ENCODE data around the gene SUSD3. TPM values are rescaled to one million over a fixed set of nuclear protein-coding genes. Genes with fewer than 3 reads are reported as not detected.
A peak's percentile ranks its signal among the peaks of the same experiment; 100 is the strongest.

SUSD3 gene
- total RNA-seq, 1 donor from 2014 or later, result not detected

DNA sequence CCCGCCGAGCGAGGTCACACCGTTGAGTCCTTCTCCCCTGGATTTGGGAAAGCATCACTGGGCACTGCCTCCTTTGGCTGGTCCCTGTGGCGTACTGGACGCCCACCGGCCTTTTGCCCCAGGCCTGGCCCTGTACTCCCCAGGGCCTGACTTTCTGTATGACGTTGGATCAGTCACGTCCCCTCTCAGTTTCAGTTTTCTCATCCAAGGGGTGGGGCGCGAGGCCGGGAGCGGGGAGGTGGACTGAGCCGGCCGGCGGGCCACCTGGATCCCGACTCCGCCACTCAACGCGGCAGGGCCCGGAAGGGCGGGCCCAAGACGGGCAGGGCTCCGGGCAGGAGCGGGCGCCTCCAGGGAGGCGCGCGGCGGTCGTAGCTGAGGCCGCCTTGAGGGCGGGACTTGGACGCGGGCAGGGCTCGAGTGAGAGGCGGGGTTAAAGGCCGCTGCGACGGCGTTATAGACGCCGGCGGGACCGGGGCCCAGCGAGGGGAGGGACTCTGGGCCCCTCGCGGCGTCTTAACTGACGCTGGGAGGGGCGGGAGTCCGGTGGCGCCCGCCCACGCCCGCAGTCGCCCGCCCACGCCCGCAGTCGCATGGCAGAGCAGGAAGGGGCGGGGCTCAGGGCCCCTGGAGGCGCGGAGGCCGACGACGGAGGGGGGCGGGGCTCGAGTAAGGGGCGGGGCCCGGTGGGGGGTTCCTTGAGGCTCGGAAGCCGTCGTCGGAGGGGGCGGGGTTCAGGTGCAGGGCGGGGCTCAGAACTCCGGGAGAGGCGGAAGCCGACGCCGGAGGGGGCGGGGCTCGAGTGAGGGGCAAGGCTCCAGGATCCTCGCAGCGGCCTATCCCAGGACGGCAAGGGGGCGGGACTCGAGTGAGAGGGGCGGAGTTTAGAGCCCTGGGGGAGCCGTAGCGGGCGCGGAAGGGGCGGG, 37.0 kb downstream of the SUSD3 start:
- Mint-ChIP-seq H3K36me3 (ENCODE audit: low read depth) (peaks cover 2% of the 10 kb centered on the region), H3K9me3 (peaks cover under 1% of the 10 kb centered on the region), H3K4me3 (peak overlapping the region; percentile 80), H3K27me3 (ENCODE audit: low read depth) (no peaks in the 10 kb centered on the region), H3K4me1 (peaks cover 41% of the 10 kb centered on the region), H3K27ac (ENCODE audit: unreplicated experiment) (no peak overlapping the region)
- TF ChIP-seq, protein P1, sequence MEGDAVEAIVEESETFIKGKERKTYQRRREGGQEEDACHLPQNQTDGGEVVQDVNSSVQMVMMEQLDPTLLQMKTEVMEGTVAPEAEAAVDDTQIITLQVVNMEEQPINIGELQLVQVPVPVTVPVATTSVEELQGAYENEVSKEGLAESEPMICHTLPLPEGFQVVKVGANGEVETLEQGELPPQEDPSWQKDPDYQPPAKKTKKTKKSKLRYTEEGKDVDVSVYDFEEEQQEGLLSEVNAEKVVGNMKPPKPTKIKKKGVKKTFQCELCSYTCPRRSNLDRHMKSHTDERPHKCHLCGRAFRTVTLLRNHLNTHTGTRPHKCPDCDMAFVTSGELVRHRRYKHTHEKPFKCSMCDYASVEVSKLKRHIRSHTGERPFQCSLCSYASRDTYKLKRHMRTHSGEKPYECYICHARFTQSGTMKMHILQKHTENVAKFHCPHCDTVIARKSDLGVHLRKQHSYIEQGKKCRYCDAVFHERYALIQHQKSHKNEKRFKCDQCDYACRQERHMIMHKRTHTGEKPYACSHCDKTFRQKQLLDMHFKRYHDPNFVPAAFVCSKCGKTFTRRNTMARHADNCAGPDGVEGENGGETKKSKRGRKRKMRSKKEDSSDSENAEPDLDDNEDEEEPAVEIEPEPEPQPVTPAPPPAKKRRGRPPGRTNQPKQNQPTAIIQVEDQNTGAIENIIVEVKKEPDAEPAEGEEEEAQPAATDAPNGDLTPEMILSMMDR (conservative IDR thresholded peaks at IDR 0.05), result no peak
- peak; percentile 100 for DNase-seq (ENCODE audit: low read depth, low spot score)

DNA sequence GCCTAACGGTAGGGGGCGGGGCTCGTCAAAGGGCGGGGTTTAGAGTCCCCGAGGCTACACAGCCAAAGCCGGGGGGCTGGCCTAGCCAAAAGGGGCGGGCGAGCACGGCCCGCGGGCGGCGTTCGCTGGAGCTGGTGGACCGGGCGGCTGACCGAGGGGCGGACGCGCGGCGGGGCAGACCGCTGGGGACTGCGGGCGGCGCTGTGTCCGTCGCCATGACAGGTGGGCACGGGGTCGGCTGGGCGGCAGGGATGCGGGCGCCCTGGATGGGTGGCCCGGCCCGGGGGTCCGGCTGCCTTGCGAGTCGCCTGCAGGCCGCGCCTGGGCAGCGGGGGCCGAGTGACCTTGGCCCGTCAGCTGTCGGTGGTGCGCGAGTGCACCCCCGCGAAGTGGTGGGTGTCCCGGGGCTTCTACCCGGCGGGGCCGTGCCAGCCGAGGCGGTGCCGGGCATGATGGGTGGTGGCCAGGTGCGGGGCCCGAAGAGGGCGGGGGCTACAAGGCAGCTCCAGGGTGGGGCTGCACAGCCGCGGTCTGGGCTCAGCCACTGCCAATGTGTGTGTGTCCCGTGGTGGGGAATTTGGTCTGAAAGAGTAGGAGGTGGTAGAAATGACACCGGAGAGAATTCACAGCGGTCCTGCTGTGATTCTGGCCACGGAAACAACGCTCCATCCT, 37.8 kb downstream of the SUSD3 start, which contains the start of gene CARD19:
Gene CARD19 (plus strand): TSS at position 87 of the 672 bp plus-strand sequence. CDS start 129 bp downstream, at position 216.
- Mint-ChIP-seq H3K9me3 (peaks cover 4% of the 10 kb centered on the region), H3K4me1 (peaks cover 39% of the 10 kb centered on the region), H3K27me3 (ENCODE audit: low read depth) (no peaks in the 10 kb centered on the region), H3K36me3 (ENCODE audit: low read depth) (peaks cover 5% of the 10 kb centered on the region), H3K27ac (ENCODE audit: unreplicated experiment) (peak within 1 kb of the TSS; percentile 12), H3K4me3 (peak within 1 kb of the TSS; percentile 92)
- no peak for DNase-seq (ENCODE audit: low read depth, low spot score)
- TF ChIP-seq, protein P1 (conservative IDR thresholded peaks at IDR 0.05), result no peak

DNA sequence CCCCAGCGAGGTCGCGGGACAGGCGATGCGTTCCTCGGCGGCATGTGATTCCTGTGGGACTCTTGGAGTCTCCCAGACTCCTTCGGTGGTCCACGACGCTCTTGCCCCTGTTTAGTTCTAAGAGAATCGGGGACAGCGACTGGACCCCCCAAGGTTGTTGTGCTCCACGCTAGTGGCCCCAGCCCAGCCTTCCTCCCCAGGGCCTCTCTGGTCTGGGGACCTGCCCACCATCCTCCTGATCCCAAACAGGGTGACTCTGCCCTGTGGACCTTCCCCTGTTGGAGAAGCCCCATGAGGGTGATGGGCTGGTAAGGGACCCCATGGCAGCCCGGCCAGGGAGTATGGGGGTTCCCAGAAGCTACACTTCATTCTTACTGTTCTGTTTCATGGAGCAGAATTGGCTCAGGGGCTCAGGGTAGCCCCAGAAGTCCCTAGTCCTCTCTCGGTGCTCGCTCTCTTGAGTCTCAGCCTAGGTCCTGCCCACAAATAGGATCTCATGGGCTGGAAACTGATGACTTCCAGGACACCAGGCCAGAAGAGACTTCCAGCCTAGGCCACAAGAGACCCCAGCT, 38.4 kb downstream of the SUSD3 start:
- H3K9me3 Mint-ChIP-seq, result peaks cover 4% of the 10 kb centered on the region
- TF ChIP-seq, protein P1 (conservative IDR thresholded peaks at IDR 0.05), result no peak
- H3K4me3 Mint-ChIP-seq, result peak overlapping the region; percentile 92
- H3K27ac Mint-ChIP-seq (ENCODE audit: unreplicated experiment), result no peak overlapping the region
- peaks cover 35% of the 10 kb centered on the region for H3K4me1 Mint-ChIP-seq
- DNase-seq (ENCODE audit: low read depth, low spot score), result no peak
- no peaks in the 10 kb centered on the region for H3K27me3 Mint-ChIP-seq (ENCODE audit: low read depth)
- H3K36me3 Mint-ChIP-seq (ENCODE audit: low read depth), result peaks cover 5% of the 10 kb centered on the region

DNA sequence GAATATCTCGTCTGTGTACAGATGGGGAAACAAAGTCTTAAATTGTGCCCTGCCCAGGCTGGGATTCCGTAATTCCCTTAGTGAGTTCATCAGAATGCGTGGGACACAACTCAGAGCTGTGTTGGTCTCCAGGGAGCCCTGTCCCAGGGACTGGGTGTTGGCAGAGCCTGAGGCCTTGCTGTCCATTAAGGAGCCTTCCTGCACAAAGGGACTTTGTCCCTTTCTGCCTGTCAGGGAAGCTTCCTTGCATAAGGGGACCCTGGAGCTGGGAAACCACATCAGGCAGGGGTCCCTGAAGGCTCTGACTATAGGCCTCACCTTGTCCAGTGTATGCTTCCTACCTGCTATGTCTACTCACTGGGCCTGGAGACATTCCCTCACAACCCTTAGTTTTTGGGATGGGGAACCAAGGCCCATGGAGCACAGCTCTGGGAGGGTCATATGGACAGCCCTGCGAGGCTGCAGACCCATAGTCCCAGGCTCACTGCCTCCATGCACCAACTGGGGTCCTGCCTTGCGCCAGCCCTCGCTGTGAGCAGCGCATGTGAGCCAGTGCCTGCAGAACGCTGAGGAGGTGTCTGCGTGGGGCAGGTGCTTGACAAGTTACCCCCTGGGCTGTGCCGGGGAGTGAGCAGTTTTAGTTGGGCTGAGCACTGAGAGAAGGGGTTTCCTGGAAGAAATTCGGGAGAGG, 39.2 kb downstream of the SUSD3 start:
- Mint-ChIP-seq H3K36me3 (ENCODE audit: low read depth) (peaks cover 9% of the 10 kb centered on the region), H3K4me3 (peak overlapping the region; percentile 92)

More for the DNA sequence above, 39.2 kb downstream of the SUSD3 start:
- H3K9me3 Mint-ChIP-seq, result peaks cover 4% of the 10 kb centered on the region
- peak overlapping the region; percentile 76 for H3K27ac Mint-ChIP-seq (ENCODE audit: unreplicated experiment)
- H3K4me1 Mint-ChIP-seq, result peaks cover 30% of the 10 kb centered on the region
- TF ChIP-seq, protein P1 (conservative IDR thresholded peaks at IDR 0.05), result no peak
- no peaks in the 10 kb centered on the region for H3K27me3 Mint-ChIP-seq (ENCODE audit: low read depth)
- DNase-seq (ENCODE audit: low read depth, low spot score), result no peak

Measured in neural crest cell (in vitro differentiated cells).